HG03159 (cell line): Measurements from ENCODE around the gene ADAMTS15.

ENCODE experiments used
- ATAC-seq: cut with Tn5 transposase; IDR thresholded peaks from one replicate; pipeline ENCODE4 v1.9.1; 2021; ENCODE audit warnings: mild to moderate bottlenecking, moderate library complexity; ENCODE audit not compliant: unreplicated experiment

Gene ADAMTS15

GRCh38 chr11:130448416-130449309, at the start of gene ADAMTS15:
ADAMTS15 (plus strand) TSS chr11:130448645; CDS start chr11:130448974, 329 bp downstream.
- ATAC-seq, result no peak

- no peak for ATAC-seq
Observed at GRCh38 chr11:130399196-130399595, 49.2 kb upstream of the ADAMTS15 start.

GRCh38 chr11:130400781-130401483, 47.5 kb upstream of the ADAMTS15 start:
- no peak for ATAC-seq

GRCh38 chr11:130402570-130402969, 45.9 kb upstream of the ADAMTS15 start:
- no peak for ATAC-seq

GRCh38 chr11:130403271-130403804, 45.1 kb upstream of the ADAMTS15 start:
- ATAC-seq, result no peak

GRCh38 chr11:130403967-130404366, 44.5 kb upstream of the ADAMTS15 start:
- no peak for ATAC-seq

GRCh38 chr11:130404727-130405126, 43.7 kb upstream of the ADAMTS15 start:
- ATAC-seq, result no peak

GRCh38 chr11:130405428-130405827, 43.0 kb upstream of the ADAMTS15 start:
- ATAC-seq, result no peak

- no peak for ATAC-seq
Observed at GRCh38 chr11:130407978-130408377, 40.5 kb upstream of the ADAMTS15 start.

- ATAC-seq, result no peak
Observed at GRCh38 chr11:130408401-130408890, 40.0 kb upstream of the ADAMTS15 start.

GRCh38 chr11:130408901-130409300, 39.5 kb upstream of the ADAMTS15 start:
- ATAC-seq, result no peak

GRCh38 chr11:130409594-130410388, 38.7 kb upstream of the ADAMTS15 start:
- ATAC-seq, result no peak

GRCh38 chr11:130411223-130411622, 37.2 kb upstream of the ADAMTS15 start:
- ATAC-seq, result no peak

- no peak for ATAC-seq
Observed at GRCh38 chr11:130413405-130414106, 34.9 kb upstream of the ADAMTS15 start.

GRCh38 chr11:130414107-130415080, 34.1 kb upstream of the ADAMTS15 start:
- ATAC-seq, result no peak

- ATAC-seq, result no peak
Observed at GRCh38 chr11:130415731-130416529, 32.5 kb upstream of the ADAMTS15 start.

GRCh38 chr11:130416530-130416882, 31.9 kb upstream of the ADAMTS15 start:
- no peak for ATAC-seq

- no peak for ATAC-seq
Observed at GRCh38 chr11:130416906-130417305, 31.5 kb upstream of the ADAMTS15 start.
